Anterior cingulate cortex (tissue), 58 donors: ENCODE results near the gene PCSK5.
A peak's percentile ranks its signal among the peaks of the same experiment; 100 is the strongest.
"Not testable (repeated sequence)": the region's sequence is repeated elsewhere in the genome, so short reads cannot be mapped to it uniquely, and the experiment has no call there.

Source experiments
- DNase-seq, 58 donors: peaks; one replicate each; lab custom pipeline; 2025; lab: John Stamatoyannopoulos, UW

The PCSK5 gene

DNA sequence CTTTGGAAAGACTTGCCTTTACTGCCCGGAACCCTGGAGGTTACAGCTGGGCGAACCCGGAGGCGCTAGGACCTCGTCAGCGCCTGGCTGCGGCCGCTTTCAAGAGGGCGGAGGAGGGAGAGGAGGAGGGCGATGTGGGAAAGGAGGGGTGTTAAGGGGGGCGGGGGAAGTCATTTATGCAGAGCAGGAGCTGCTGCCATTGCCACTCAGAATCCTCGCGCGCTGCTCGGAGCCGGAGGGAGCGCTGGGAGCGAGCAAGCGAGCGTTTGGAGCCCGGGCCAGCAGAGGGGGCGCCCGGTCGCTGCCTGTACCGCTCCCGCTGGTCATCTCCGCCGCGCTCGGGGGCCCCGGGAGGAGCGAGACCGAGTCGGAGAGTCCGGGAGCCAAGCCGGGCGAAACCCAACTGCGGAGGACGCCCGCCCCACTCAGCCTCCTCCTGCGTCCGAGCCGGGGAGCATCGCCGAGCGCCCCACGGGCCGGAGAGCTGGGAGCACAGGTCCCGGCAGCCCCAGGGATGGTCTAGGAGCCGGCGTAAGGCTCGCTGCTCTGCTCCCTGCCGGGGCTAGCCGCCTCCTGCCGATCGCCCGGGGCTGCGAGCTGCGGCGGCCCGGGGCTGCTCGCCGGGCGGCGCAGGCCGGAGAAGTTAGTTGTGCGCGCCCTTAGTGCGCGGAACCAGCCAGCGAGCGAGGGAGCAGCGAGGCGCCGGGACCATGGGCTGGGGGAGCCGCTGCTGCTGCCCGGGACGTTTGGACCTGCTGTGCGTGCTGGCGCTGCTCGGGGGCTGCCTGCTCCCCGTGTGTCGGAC lies at the start of gene PCSK5:
PCSK5 (plus strand) TSS at position 202 of the 805 bp plus-strand sequence; CDS start at position 711, 509 bp downstream.
- DNase-seq = peak; percentile 28 to 95 (median 88)

GRCh38 chr9:75844321-75844720 lies 46.2 kb upstream of the PCSK5 start:
- no peak for DNase-seq

GRCh38 chr9:75845806-75846205 lies 44.7 kb upstream of the PCSK5 start:
- no peak for DNase-seq

DNA sequence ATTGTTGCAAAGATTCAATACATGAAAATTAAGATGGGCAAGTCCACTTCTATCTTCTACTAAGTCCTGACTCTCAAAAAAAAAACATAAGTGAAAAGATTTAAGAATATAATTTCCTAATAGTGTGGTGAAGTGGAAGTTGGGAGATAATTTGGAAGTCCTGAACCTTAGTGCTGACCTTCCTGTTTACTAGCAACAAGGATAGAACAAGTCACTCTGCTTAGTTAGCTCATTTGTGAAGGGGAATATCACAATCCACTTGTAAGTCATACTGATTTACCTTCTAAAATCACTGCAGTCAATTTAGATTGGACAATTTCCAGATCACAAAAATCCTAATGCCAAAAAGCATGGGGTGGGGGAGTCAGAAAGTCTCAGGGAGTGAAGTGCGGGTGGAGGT lies 43.4 kb upstream of the PCSK5 start:
- DNase-seq = no peak

DNA sequence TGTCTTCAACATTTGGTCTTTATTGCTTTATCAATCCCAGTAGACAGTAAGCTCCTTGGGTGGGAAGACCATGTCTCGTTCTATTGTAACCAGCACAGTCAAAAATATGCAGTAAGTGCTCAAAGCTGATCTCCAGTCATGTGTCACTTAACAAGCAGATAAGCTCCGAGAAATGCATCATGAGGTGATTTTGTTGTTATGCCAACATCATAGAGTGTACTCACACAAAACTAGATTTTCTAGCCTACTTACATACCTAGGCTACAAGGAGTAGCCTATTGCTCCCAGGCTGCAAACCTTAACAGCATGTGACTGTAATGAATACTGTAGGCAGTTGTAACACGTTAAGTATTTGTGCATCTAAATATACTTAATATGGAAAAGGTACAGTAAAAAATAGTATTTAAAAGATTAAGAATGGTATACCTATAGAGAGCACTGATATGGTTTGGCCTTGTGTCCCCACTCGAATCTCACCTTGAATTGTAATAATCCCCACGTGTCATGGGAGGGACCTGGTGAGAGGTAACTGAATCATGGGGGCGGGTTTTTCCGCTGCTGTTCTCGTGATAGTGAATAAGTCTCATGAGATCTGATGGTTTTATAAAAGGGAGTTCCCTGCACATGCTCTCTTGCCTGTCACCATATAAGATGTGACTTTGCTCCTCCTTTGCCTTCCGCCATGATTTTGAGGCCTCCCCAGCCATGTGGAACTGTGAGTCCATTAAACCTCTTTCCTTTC lies 39.8 kb upstream of the PCSK5 start:
- DNase-seq = no peak

- no peak for DNase-seq
Measured at GRCh38 chr9:75851917-75852316, 38.6 kb upstream of the PCSK5 start.

GRCh38 chr9:75852746-75853145 lies 37.7 kb upstream of the PCSK5 start:
- no peak for DNase-seq

- peak in 1 of 58 donors; percentile 2 for DNase-seq
Measured at GRCh38 chr9:75855509-75855908, 35.0 kb upstream of the PCSK5 start.

GRCh38 chr9:75858497-75859092 lies 31.9 kb upstream of the PCSK5 start:
- no peak for DNase-seq

DNA sequence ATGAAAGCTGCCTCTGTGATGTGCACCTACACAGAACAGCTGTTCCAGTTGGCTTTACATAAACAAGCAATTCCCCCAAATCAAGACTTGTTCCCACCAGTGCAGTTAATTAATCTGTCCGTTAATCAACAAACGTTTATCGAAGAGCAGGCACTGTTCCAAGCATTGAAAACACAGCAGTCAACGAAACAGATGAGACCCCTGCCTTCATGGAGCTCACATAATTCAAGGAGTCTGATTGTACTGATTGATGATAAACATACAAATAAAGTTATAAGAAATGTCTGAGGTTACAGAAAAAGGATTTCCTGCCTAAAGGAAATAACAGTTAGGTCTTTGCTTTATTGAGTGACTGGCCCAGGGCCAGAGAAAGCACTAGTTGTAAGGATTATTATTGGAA lies 26.2 kb upstream of the PCSK5 start:
- DNase-seq = no peak

DNA sequence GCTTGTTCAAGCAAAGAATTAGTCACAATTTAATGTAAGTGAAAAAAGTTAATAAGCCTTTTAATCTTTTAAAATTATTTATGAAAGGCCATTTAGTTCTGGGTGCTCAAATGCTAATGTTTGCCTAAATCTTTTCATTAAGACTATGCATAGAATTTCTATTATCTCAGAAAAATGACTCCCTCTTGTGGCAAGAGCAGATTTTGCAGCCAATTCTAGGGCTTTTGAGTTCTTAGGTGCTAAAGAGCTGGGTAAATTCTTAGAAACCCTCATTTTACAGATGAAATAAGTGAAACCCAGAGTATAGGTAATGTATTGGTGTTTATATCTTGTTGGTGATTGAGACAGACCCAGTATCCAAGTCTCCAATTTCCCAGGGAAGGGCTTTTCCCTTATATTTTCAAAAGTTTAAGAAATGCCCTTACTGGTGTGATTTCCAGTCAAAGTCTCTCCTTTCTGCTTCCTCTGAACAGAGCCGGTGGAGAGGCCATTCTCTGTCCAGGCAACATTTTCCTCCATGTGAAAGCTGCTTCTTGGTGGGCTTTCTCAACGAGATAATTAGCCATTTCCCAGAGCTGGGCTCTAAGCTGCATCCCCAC lies 24.1 kb upstream of the PCSK5 start:
- peak in 20 of 58 donors; percentile 1 to 69 (median 8) for DNase-seq

DNA sequence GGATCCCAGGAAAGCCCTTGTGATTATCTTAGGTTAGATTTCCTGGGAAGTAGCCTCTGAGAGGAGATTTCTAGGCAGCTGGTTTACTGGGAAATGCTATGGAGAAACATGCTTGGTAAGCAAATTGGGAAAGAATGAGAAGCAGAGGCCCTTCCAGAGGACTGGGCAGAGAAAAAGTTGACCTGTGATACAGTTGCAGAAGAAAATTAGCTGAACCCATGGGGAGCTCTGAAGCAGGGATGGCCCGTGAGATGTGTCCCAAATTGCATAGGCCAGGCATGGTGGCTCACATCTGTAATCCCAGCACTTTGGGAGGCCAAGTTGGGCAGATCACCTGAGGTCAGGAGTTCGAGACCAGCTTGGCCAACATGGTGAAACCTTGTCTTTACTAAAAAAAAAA lies 21.9 kb upstream of the PCSK5 start:
- DNase-seq = not testable (repeated sequence)

DNA sequence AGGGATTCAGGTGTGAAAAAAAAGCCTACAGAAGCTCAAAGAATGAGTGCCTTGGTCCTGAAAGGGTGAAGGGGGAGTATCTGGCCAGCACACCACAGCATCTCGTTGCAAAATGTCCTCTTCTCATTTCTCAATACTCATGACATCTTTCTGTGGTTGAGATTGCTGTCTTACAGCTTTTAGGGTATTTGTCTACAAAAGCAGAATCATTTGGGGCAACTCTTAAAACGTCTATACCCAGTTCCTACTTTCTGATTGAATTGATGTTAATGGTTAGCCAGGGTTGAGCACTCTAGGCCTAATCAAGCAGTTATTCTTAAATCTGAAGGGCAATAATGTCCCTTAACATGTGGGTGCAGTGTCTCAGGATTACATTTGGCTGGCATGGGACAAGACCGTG lies 21.2 kb upstream of the PCSK5 start:
- DNase-seq = no peak

GRCh38 chr9:75870450-75870849 lies 20.0 kb upstream of the PCSK5 start:
- DNase-seq = no peak

DNA sequence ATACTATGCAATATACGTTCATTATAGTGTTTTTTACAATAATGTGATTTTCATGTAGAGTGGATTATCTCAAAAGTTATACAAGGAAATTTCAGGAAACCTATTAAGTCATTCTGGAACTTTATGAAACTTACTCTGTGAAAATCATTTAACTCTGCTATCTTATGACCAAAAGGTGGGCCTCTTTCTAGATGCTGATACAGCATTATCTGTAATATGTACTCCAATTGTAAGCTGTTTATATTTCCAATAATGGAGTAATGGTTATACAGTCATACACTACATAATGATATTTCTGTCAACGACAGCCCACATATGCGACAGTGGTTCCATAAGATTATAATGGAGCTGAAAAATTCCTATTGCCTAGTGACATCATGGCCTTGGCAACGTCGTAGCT lies 18.8 kb upstream of the PCSK5 start:
- no peak for DNase-seq

GRCh38 chr9:75873712-75874111 lies 16.8 kb upstream of the PCSK5 start:
- DNase-seq = peak in 6 of 58 donors; percentile 2 to 21 (median 6)

GRCh38 chr9:75876999-75877640 lies 13.4 kb upstream of the PCSK5 start:
- DNase-seq = no peak

DNA sequence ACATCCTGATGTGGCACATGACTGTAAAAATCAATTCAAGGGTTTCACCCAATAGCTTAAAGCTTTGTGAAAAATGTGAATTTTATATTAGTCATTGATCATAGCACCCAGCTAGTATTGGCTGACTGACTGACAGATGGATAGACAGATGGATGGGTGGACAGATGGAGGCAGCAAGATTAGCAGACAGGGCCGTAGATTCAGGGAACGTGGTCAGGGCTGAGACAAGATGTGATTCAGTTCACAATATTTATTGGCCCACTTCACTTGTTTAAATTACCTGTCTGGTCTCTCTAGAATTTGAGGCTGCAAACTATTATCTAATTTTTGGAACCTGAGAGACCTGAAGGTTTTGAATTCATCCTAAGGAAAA lies 12.0 kb upstream of the PCSK5 start:
- DNase-seq = no peak

DNA sequence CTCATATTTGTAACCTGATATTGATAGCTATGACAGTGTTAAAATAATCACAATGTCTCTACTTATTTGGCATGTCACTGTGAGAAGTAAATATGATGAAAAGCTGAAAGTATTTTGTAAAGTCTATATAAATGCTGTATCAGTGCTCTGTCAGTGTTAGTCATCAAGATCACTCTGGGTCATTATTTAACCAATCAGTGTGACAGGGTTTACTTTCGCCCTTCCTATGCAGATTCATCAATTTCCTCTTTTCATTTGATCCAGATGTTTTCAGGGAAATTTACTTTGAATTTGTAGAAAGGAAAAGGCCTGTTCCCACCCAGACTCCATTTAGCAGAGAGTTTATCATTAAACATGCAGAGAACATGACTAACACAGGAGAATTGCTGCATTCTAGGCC lies 9.9 kb upstream of the PCSK5 start:
- no peak for DNase-seq

DNA sequence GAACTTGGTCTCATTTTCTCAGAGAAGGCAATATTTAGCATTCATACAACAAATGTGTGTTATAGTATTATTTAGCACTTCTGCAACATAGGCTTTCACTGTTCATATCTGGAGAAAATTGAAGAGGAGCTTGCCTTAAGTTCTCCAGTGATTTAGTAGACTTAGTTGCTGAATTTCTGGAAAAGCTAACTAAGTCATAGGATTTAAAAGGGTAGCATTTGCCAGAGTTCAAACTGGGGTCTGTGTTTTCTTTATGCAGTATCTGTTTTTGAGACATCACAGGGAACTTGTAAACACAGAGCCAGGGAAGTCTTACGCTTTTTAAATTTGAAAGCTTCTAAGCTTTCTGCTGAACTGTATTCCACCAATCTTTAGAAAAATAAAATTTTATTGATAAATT lies 8.7 kb upstream of the PCSK5 start:
- DNase-seq = no peak

GRCh38 chr9:75885652-75886051 lies 4.8 kb upstream of the PCSK5 start:
- no peak for DNase-seq
